ENCODE measurements around the gene ACIN1.
"Not testable (repeated sequence)": the region's sequence is repeated elsewhere in the genome, so short reads cannot be mapped to it uniquely, and the experiment has no call there.

GRCh38 chr14:23108169-23108568, 13.2 kb upstream of the ACIN1 start:
- TF ChIP-seq PML (IDR thresholded peaks at IDR 0.05; ENCODE audit: low read length); LARP7 (IDR thresholded peaks at IDR 0.05); CREB1 (IDR thresholded peaks at IDR 0.05; ENCODE audit: low read depth); CTCF (IDR thresholded peaks at IDR 0.05 in 2 of 3, conservative IDR thresholded peaks at IDR 0.05 in 1 of 3; ENCODE audit: control insufficient read depth in 2 of 3, extremely low read depth in 1 of 3, insufficient read depth in 1 of 3, low read depth in 3 of 3, low read length in 3 of 3); EZH2 (IDR thresholded peaks at IDR 0.05; ENCODE audit: borderline replicate concordance, control insufficient read depth, low read depth, low read length); BCLAF1 (IDR thresholded peaks at IDR 0.05); MYC (IDR thresholded peaks at IDR 0.05; ENCODE audit: insufficient read depth, insufficient read length, insufficient replicate concordance, low read length, severe bottlenecking); RFX5 (IDR thresholded peaks at IDR 0.05; ENCODE audit: low read depth, low read length); USF2 (IDR thresholded peaks at IDR 0.05; ENCODE audit: borderline replicate concordance, low read depth, low read length); IKZF1 (conservative IDR thresholded peaks at IDR 0.05); SREBF1 (IDR thresholded peaks at IDR 0.05; ENCODE audit: low read length); POLR2A (IDR thresholded peaks at IDR 0.05; ENCODE audit: low read depth, low read length); ZBTB33 (IDR thresholded peaks at IDR 0.05); PAX5 (IDR thresholded peaks at IDR 0.05; ENCODE audit: borderline replicate concordance, low read depth, low read length): not testable (repeated sequence)

All from GM12878 (cell line).